Stimulated activated CD4-positive, alpha-beta T cell treated with anti-CD3 and anti-CD28 coated beads, Interleukin-4, amount 100 ng/mL, for 48 hours (primary cell): ENCODE data around the gene OPRD1.
"Not testable (repeated sequence)": the region's sequence is repeated elsewhere in the genome, so short reads cannot be mapped to it uniquely, and the experiment has no call there.

Experiments used
- DNase-seq, 2 donors: peaks; one replicate each; pipeline ENCODE4 v3.0.0-alpha.2; 2020; ENCODE audit warnings: low read depth in 2 of 2

The OPRD1 gene

GRCh38 chr1:28801461-28801860, 10.5 kb upstream of the OPRD1 start:
- DNase-seq, result no peak

DNA sequence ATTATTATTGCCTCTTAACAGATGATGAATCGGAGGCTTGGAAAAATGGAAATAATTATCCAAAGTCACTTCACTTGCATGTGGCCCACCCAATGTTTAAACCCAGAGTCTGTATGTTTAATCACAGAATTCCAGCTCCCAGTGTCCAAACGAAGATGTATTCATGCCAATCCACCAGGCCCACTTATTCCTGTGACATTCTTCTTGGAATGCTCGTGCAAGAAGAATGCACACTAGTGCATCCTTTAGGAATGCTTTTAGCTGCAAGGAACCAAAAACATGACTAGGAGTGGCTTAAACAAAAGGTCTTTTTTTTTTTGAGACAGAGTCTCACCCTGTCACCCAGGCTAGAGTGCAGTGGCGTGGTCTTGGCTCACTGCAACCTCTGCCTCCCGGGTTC, 8.9 kb upstream of the OPRD1 start:
- DNase-seq, result no peak

DNA sequence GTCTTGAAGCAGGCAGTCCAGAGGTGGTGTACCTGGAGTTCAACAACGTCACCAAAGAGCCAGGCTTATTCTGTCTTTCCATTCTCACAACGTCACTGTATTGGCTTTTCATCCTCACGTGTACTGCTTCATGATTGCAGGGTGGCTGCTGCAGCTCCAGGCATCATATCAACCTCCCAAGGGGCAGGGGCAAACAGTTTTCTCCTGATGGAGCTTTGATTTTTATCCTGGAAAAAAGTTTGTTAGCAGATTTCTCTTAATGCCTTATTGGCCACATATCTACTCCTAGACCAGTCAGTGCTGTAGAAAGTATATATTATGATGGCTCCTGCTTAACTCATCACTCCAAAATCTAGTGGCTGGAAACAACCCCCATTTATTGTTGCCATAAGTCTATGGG, 8.3 kb upstream of the OPRD1 start:
- no peak for DNase-seq

GRCh38 chr1:28804071-28804470, 7.9 kb upstream of the OPRD1 start:
- no peak for DNase-seq

- DNase-seq, result no peak
Measured at GRCh38 chr1:28807046-28807445, 4.9 kb upstream of the OPRD1 start.

DNA sequence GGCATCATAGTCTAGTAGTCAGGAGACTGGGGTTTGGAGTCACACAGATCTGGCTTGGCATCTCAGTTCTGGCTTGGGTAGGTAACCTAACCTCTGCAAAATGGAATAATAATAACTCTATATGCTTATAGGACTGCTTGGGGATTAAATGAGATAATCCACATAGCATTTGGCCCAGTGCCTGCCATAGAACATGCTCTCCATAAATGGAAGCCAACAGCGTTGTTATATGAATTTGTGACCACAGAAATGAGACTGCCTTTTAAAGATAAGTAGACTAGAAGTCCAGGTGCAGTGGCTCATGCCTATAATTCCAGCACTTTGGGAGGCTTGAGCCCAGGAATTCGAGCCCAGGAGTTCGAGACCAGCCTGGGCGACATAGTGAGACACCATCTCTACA, 4.0 kb upstream of the OPRD1 start:
- DNase-seq, result no peak

DNA sequence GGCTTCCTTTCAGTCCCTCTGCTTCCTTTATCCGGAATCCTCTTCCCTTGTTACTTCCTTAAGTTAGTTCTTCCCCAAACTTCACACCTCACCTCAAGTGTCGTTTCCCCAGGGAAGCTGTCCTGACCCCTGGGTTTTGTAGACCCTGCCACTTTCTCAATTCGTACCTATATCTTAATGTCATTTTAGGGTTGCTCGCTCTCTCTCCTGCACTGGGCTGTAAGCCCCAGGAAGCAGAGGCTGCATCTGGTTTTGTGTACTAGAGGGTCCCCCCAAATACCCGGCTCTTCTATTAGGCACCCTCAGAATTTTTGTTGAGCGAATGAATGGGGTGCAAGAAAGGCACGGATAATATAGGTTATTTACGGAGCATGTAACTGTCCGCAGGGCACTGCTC, 603 bp upstream of the OPRD1 start:
- DNase-seq, result no peak

- no peak for DNase-seq
Measured at GRCh38 chr1:28812669-28813468, 899 bp downstream of the OPRD1 start.

DNA sequence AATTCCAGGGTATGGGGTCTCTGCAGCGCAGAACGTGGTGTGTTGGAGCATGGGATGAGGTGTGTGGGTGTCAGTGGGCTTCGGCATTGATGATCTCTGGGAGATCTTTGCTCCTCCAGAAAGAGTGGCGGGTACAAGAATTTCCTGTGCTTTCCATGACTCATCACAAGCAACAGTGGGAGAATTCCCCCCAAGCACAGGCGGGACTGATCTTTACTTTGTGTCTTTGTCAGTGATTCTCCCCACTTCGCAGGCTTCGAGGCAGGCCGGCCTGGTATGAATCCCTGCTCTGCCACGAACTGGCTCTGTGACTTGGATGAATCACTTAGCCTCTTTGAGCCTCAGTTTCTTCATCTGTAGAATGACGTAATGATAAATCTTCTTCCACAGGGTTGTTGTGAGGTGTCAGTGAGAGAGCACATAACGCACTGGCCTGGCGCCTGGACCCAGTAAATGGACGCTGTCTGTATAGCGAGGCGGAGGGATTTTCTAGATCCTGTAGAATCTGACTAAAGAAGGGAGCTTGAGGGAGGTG, 2.0 kb downstream of the OPRD1 start:
- DNase-seq, result no peak

DNA sequence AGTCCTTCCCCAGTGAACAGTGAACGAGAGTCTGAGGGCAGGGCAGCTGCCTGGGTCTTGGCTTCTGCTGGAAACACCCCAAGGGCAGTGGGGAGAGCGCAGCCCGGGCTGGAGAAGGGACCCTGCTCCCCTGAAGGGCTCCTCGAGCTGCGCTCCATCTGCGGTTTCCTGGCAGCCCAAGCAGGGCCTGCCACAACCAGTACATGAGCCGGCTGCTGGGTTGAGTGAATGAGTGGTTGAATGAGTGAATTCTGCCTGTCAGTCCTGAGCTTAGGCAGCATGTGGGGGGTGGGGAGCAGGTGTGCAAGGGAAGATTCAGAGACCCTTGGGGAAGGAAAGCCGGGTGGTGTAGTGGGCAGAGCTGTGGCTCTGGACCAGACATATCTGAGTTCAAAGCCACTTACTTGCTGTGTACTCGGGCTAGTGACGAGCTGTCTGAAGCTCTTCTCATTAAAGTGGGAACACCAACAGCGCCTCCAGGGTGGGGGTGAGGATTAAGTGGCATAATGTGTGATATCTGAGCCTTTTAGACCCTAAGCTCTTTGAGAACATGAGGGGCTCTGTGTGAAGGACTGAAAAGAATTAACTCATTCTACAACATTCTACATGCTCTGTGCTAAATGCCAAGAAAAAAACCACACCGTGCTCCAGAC, 3.7 kb downstream of the OPRD1 start:
- DNase-seq, result no peak

DNA sequence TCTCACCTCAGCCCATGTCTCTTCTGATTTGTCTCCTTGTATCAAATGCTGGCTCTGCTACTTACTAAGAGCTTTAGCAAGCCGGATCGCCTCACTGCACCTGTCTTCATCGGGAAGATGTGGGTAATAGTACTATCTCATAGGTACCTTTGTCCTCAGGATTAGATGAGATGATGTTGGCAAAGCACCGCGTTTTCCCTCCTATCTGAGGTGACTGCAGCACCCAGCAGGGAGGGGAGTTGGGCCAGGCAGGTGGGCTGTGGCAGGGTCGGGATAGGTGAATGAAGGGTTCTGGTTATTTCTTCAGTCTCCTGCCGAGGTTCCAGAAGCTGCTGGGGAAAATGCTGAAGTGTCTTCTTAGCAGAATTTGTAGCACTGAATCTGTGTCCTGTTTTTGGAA, 5.2 kb downstream of the OPRD1 start:
- no peak for DNase-seq

DNA sequence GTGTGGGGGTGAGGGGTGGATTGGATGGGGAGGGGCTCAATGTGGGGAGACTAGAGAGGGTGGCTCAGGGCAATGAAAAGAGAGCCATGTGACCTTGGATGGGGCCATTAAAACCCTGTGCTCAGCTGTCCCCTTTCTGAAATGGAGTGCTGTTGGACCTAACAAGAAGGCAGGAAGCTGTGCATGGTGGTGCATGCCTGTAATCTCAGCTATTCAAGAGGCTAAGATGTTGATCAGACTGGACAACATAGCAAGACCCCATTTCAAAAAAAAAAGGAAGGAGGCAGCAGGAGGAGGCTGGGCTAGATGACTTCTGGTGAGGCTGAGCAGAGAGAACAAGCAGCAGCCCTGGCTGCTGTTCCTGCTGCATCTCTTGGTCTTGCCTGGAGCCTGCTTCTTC, 7.0 kb downstream of the OPRD1 start:
- DNase-seq, result no peak

- no peak for DNase-seq
Measured at GRCh38 chr1:28822799-28823198, 10.8 kb downstream of the OPRD1 start.

GRCh38 chr1:28824061-28824460, 12.1 kb downstream of the OPRD1 start:
- DNase-seq, result not testable (repeated sequence)

- not testable (repeated sequence) for DNase-seq
Measured at GRCh38 chr1:28828227-28828858, 16.4 kb downstream of the OPRD1 start.

DNA sequence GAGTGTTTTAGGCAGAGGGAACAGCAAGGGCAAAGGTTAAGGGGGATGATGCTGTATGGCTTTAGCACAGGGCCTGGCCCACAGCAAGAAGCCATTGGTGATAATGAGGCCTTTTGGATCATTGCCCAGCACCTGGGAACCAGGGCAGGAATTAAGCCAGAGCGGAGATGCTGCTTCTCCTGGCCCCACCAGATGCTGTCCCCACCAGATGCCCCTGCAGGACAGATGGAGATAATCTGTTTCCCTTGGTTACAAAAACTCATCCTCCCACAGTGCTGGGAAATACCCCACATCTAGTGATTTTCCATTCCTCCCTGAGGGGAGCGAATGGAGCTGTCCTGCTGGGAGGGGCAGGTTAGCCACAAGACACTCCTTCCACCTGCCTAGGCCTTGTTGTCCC, 18.8 kb downstream of the OPRD1 start:
- DNase-seq, result no peak

- DNase-seq, result no peak
Measured at GRCh38 chr1:28832966-28833365, 21.0 kb downstream of the OPRD1 start.

DNA sequence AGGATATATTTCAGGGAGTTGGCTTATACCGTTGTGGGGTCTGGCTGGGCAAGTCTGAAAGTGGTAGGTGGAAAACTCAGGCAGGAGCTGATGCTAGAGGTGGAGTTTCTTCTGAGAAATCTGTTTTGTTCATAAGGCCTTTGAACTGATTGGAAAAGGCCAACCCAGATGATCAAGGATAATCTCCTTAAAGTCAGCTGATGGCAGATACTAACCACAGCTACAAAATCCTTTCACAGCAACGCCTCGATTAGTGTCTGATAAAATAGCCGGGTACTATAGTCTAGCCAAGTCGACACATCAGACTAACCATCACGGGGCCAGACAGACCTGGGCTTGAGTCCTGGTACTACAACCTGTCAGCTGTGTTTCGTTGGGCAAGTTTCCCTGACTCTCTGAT, 21.4 kb downstream of the OPRD1 start:
- no peak for DNase-seq

DNA sequence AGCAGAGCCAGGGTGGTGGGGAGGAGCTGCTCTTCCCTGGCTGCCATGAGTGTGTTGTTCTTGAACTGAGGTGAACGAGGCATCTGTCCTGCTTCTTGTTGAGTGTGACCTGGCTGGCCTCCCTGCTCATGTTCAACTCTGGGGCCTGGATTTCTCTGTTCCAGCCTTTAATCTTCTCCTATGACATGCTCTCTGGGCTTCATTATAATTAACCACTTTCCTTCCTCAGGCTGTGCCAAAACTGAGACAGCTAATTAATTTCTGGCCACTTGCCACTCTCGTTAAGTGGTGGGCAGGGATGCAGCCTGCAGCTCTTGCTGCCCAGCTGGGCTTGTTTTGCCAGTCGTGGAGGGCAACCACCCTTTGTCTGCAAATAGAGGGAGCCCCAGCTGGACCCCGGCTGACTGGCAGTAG, 23.3 kb downstream of the OPRD1 start:
- DNase-seq, result no peak

- DNase-seq, result no peak
Measured at GRCh38 chr1:28836421-28836956, 24.5 kb downstream of the OPRD1 start.

DNA sequence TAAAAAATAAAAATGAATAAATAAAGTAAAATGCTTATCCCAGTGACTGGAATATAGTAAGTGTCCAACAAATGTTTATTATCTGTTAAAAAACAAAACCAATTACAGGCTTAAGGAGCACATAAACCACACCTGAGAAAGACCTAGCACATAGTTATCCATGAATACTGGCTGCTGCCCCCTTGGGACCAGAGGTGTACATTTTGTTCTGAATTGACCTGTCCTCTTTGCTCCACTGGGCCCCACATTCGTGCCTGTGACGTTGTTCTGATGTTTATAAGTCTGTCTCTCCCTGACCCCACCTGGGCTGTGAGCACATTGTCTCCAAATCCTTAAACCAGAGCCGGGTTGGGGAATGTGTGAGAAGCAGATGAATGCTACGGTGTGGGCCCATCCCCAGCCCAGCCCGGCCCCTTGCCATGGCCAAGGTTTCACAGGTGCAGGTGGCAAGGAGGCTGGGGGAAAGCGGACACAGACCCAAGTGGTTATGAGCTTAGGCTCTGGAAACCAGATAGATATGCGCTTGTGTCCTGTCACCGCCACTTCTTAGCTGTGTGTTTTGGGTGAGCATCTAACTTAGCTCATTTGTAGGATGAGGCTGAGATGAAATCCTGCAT, 29.1 kb downstream of the OPRD1 start:
- DNase-seq, result no peak
